ENCODE measurements around the gene TCF4. TPM values are rescaled to one million over a fixed set of nuclear protein-coding genes. Genes with fewer than 3 reads are reported as not detected.

The TCF4 gene
- total RNA-seq, 1 experiment from 2014 or later: 143 TPM

DNA sequence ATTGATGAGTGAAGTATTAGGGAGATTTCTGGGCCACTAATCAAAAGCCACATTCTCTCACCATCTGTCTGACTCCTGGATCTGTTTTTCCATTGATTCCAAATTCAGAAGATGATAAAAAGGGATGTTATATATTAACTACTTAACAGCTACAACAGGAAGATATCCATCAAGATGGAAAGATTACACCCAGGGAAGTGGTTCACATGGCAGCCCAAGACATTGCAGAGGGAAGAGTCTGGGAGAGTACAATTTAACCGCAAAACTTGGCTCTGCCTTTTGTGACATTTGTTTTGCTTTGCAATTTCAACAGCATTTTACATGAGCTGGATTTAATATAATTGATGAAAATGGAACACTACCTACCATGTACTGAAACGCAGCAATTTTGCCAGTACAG lies 22.5 kb upstream of the TCF4 start:
- POLR2A ChIA-PET (ENCODE audit: low non-redundant PET): no interaction called here
- H3K36me3 ChIP-seq (ENCODE audit: insufficient read depth, low read length, poor library complexity, severe bottlenecking): no peaks in the 10 kb centered on the region
- H3K4me1 ChIP-seq (ENCODE audit: insufficient read depth, low read length, poor library complexity, severe bottlenecking): no peaks in the 10 kb centered on the region
- H3K27me3 ChIP-seq (replicated peaks; ENCODE audit: insufficient read depth, low read depth, low read length, poor library complexity): no peaks in the 10 kb centered on the region
- H3K27ac ChIP-seq (ENCODE audit: low read depth, low read length, poor library complexity, severe bottlenecking): no peak overlapping the region
- TF ChIP-seq, protein P1, sequence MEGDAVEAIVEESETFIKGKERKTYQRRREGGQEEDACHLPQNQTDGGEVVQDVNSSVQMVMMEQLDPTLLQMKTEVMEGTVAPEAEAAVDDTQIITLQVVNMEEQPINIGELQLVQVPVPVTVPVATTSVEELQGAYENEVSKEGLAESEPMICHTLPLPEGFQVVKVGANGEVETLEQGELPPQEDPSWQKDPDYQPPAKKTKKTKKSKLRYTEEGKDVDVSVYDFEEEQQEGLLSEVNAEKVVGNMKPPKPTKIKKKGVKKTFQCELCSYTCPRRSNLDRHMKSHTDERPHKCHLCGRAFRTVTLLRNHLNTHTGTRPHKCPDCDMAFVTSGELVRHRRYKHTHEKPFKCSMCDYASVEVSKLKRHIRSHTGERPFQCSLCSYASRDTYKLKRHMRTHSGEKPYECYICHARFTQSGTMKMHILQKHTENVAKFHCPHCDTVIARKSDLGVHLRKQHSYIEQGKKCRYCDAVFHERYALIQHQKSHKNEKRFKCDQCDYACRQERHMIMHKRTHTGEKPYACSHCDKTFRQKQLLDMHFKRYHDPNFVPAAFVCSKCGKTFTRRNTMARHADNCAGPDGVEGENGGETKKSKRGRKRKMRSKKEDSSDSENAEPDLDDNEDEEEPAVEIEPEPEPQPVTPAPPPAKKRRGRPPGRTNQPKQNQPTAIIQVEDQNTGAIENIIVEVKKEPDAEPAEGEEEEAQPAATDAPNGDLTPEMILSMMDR (conservative IDR thresholded peaks at IDR 0.05; ENCODE audit: low read depth, low read length): no peak
- no TSS peak for BruUV-seq (replicated peaks)
- H3K4me3 ChIP-seq (ENCODE audit: low read depth, low read length, poor library complexity, severe bottlenecking): no peak overlapping the region
- CTCF ChIA-PET: no interaction called here
- no peak for DNase-seq (ENCODE audit: low spot score)
- peaks cover 4% of the 10 kb centered on the region for H3K9me3 ChIP-seq (ENCODE audit: low read depth, low read length, poor library complexity, severe bottlenecking)
- intact Hi-C loops (cut with micrococcal nuclease; ENCODE audit: unreplicated experiment): no loop called here

DNA sequence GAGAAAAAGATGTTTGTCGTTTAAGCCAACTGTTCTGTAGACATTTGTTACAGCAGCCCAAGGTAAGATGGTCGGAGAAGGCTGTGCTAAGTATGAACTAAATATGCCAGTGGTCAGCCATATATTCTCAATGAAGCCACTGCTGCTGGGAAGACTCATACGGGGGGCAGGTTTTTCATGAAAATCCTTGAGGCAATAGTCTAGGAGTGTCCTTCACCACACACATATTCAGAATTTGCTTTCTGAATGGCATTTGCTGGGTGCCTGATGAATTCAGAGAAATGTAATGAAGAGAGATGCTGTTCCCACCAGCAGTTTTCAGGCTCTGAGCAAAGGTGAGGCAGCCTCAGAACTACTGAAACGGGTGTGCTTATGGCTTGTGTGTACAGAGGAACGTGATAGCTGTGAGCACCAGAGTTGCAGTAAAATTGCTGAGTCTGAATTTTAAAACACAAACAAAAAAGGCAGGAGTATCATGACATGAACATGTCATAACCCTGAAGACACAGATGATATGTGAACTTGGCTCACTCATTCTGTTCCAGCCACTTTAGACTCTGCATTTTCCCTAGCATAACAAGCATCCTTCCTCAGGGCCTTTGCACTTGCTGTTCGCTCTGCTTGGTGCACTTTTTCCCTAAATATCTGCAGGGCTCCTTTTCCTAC lies 21.3 kb upstream of the TCF4 start:
- TF ChIP-seq, protein P1 (conservative IDR thresholded peaks at IDR 0.05; ENCODE audit: low read depth, low read length): no peak
- no peak for TF ChIP-seq EZH2 (IDR thresholded peaks at IDR 0.05; ENCODE audit: borderline replicate concordance, low read depth, low read length, poor library complexity, severe bottlenecking)
- intact Hi-C loops (cut with micrococcal nuclease; ENCODE audit: unreplicated experiment): no loop called here
- ChIA-PET CTCF (no interaction called here), POLR2A (ENCODE audit: low non-redundant PET) (no interaction called here)
- Histone ChIP-seq H3K4me3 (ENCODE audit: low read depth, low read length, poor library complexity, severe bottlenecking) (no peak overlapping the region), H3K36me3 (ENCODE audit: insufficient read depth, low read length, poor library complexity, severe bottlenecking) (no peaks in the 10 kb centered on the region), H3K27ac (ENCODE audit: low read depth, low read length, poor library complexity, severe bottlenecking) (no peak overlapping the region), H3K27me3 (replicated peaks; ENCODE audit: insufficient read depth, low read depth, low read length, poor library complexity) (no peaks in the 10 kb centered on the region), H3K4me1 (ENCODE audit: insufficient read depth, low read length, poor library complexity, severe bottlenecking) (no peaks in the 10 kb centered on the region), H3K9me3 (ENCODE audit: low read depth, low read length, poor library complexity, severe bottlenecking) (no peaks in the 10 kb centered on the region)
- no TSS peak for BruUV-seq (replicated peaks)
- DNase-seq (ENCODE audit: low spot score): no peak

DNA sequence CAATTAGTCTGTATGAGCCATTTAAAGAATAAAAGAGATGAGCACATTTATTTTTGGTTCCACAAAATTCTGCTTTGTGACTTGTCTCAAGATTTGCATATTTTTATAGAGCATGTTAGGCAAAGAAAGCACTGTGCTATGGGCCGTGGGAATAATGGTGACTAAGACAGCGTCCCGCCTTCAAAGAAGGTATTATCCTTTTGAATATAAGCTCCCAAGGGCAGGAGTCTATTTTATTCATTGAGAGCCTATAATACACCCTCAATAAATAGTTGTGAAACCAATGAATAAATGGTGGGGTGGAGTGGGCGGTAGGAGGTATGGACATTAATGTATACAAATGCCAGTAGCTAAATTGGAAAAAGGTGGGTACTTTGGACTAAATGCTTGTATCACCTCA lies 20.5 kb upstream of the TCF4 start:
- no peaks in the 10 kb centered on the region for H3K36me3 ChIP-seq (ENCODE audit: insufficient read depth, low read length, poor library complexity, severe bottlenecking)
- ChIA-PET POLR2A (ENCODE audit: low non-redundant PET) (no interaction called here), CTCF (no interaction called here)
- DNase-seq (ENCODE audit: low spot score): no peak
- BruUV-seq (replicated peaks): no TSS peak
- no peak overlapping the region for H3K27ac ChIP-seq (ENCODE audit: low read depth, low read length, poor library complexity, severe bottlenecking)
- TF ChIP-seq EZH2 (IDR thresholded peaks at IDR 0.05; ENCODE audit: borderline replicate concordance, low read depth, low read length, poor library complexity, severe bottlenecking): no peak
- TF ChIP-seq, protein P1 (conservative IDR thresholded peaks at IDR 0.05; ENCODE audit: low read depth, low read length): no peak
- no peaks in the 10 kb centered on the region for H3K4me1 ChIP-seq (ENCODE audit: insufficient read depth, low read length, poor library complexity, severe bottlenecking)
- intact Hi-C loops (cut with micrococcal nuclease; ENCODE audit: unreplicated experiment): no loop called here
- no peaks in the 10 kb centered on the region for H3K9me3 ChIP-seq (ENCODE audit: low read depth, low read length, poor library complexity, severe bottlenecking)
- no peak overlapping the region for H3K4me3 ChIP-seq (ENCODE audit: low read depth, low read length, poor library complexity, severe bottlenecking)
- no peaks in the 10 kb centered on the region for H3K27me3 ChIP-seq (replicated peaks; ENCODE audit: insufficient read depth, low read depth, low read length, poor library complexity)

All from A673 (cell line).